HepG2 (cell line): Measurements from ENCODE around the gene NSF. TPM values are rescaled to one million over a fixed set of nuclear protein-coding genes. Genes with fewer than 3 reads are reported as not detected.
A peak's percentile ranks its signal among the peaks of the same experiment; 100 is the strongest.

Source experiments
- HNF4A ChIP-seq: sonication (generic); formaldehyde crosslinking; IDR thresholded peaks from 2 replicates; pipeline ENCODE4 v1.4.0; 2020; ENCODE audit warnings: missing genetic modification reagents
- KDM4B ChIP-seq: sonication (generic); formaldehyde crosslinking; IDR thresholded peaks from 2 replicates; pipeline ENCODE4 v1.4.0; 2020; ENCODE audit warnings: missing genetic modification reagents
- MIER2 ChIP-seq: IDR thresholded peaks from 2 replicates; pipeline ENCODE4 v1.6.1; 2016; ENCODE audit warnings: missing biosample characterization, missing genetic modification reagents
- MXI1 ChIP-seq: IDR thresholded peaks from 3 replicates; pipeline ENCODE4 v1.6.1; 2012; ENCODE audit warnings: low read depth, low read length, inconsistent platforms, borderline replicate concordance
- RARA ChIP-seq: IDR thresholded peaks from 2 replicates; pipeline ENCODE4 v1.6.1; 2016; ENCODE audit warnings: missing genetic modification reagents, missing compliant biosample characterization
- REST ChIP-seq, 2 experiments: IDR thresholded peaks; 2 replicates each; pipeline ENCODE4 v1.6.1; 2011 to 2012; ENCODE audit warnings: low read length in 2 of 2, borderline replicate concordance in 1 of 2, low read depth in 1 of 2, mild to moderate bottlenecking in 1 of 2, moderate library complexity in 1 of 2
- RFX1 ChIP-seq: fragments of 450-650 bp; IDR thresholded peaks from 2 replicates; pipeline ENCODE4 v1.6.1; 2017
- RFX3 ChIP-seq: IDR thresholded peaks from 2 replicates; pipeline ENCODE4 v1.6.1; 2016; ENCODE audit warnings: missing biosample characterization, missing genetic modification reagents
- RFX5 ChIP-seq: IDR thresholded peaks from 2 replicates; pipeline ENCODE4 v1.6.1; 2011; ENCODE audit warnings: low read depth, low read length, improper control_type of control experiment
- SALL2 ChIP-seq: sonication (generic); formaldehyde crosslinking; IDR thresholded peaks from 2 replicates; pipeline ENCODE4 v1.8.1; 2023; ENCODE audit warnings: mild to moderate bottlenecking, missing genetic modification reagents, inconsistent platforms
- SAP130 ChIP-seq: IDR thresholded peaks from 2 replicates; pipeline ENCODE4 v1.6.1; 2016; ENCODE audit warnings: low read depth
- THRA ChIP-seq: sonication (generic); formaldehyde crosslinking; IDR thresholded peaks from 2 replicates; pipeline ENCODE4 v1.4.0; 2020; ENCODE audit warnings: missing genetic modification reagents, borderline replicate concordance
- TRAFD1 ChIP-seq: sonication (generic); formaldehyde crosslinking; IDR thresholded peaks from 2 replicates; pipeline ENCODE4 v1.5.1; 2020; ENCODE audit warnings: missing genetic modification reagents, mild to moderate bottlenecking, borderline replicate concordance
- ZNF646 ChIP-seq: sonication (generic); formaldehyde crosslinking; IDR thresholded peaks from 2 replicates; pipeline ENCODE4 v1.9.0; 2021; ENCODE audit warnings: mild to moderate bottlenecking, missing genetic modification reagents
- polyA plus RNA-seq, 8 experiments: library from polyadenylated mRNA; depleted of rRNA in 3 of 8; stranded (reverse) in 7 of 8; unstranded in 1 of 8; fragments of >200 nt; fragmentation: Illumina TruSeq in 4 of 8; extraction: Trizol in 4 of 8; gene quantifications; 2 replicates each; pipeline versions ENCODE4 v1.2.1 to v1.2.3, GENCODE V29; 2011 to 2016; ENCODE audit warnings: low read depth in 4 of 8, missing spikeins in 1 of 8, mixed read lengths in 1 of 8; ENCODE audit not compliant: insufficient read depth in 1 of 8
- total RNA-seq, 5 experiments: library from RNA; depleted of rRNA; stranded (reverse); fragments of >200 nt; fragmentation: Illumina TruSeq; extraction: Trizol; gene quantifications; 2 replicates each; pipeline ENCODE4 v1.2.3, GENCODE V29; 2016; ENCODE audit warnings: low read depth in 1 of 5

NSF gene
- total and polyA plus RNA-seq, 2 of the 13 experiments (the other 11 are each of a cell fraction or from before 2014, with no cell fraction given): 21.9 to 37.8 TPM

- TF ChIP-seq MIER2: peak; percentile 64; the same call in 1 of the 2 replicates
- TF ChIP-seq KDM4B: no peak
- 0 out of 2 replicates have a peak, but pooled peaks have one; percentile 42 for TF ChIP-seq RARA (CRISPR knock-in tag)
- peak; percentile 32 to 87 for TF ChIP-seq REST (IDR thresholded peaks at IDR 0.05; ENCODE audit: borderline replicate concordance in 1 of 2, low read depth in 1 of 2, low read length in 2 of 2)
- 0 out of 2 replicates have a peak, but pooled peaks have one; percentile 48 for TF ChIP-seq ZNF646 (CRISPR knock-in tag)
- TF ChIP-seq SAP130: peak; percentile 42; the same call in 1 of the 2 replicates
- TF ChIP-seq HNF4A: peak; percentile 28; the same call in 1 of the 2 replicates
- TF ChIP-seq RFX1: peak; percentile 78
- TF ChIP-seq SALL2 (CRISPR knock-in tag): no peak
- TF ChIP-seq RFX5: peak; percentile 42; the same call in 1 of the 2 replicates
- peak; percentile 73 for TF ChIP-seq RFX3 (CRISPR knock-in tag)
- no peak for TF ChIP-seq TRAFD1
- peak; percentile 58; the same call in 1 of the 2 replicates for TF ChIP-seq THRA (CRISPR knock-in tag)
- TF ChIP-seq MXI1: peak; percentile 81; the same call in 2 of the 3 replicates
Observed at GRCh38 chr17:46777943-46778915, 187.8 kb downstream of the NSF start (continued).
